ENCODE results near the gene HS6ST3.

DNA sequence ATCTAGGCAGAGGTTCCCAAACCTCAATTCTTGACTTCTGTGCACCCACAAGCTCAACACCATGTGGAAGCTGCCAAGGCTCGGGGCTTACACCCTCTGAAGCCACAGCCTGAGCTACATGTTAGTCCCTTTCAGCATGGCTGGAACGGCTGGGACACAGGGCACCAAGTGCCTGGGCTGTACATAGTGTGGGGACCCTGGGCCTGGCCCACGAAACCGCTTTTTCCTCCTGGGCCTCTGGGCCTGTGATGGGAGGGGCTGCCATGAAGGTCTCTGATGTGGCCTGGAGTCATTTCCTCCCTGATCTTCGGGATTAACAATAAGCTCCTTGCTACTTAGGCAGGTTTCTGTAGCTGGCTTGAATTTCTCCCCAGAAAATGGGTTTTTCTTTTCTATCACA is 108.1 kb downstream of the HS6ST3 start:
- TF ChIP-seq, protein P1, sequence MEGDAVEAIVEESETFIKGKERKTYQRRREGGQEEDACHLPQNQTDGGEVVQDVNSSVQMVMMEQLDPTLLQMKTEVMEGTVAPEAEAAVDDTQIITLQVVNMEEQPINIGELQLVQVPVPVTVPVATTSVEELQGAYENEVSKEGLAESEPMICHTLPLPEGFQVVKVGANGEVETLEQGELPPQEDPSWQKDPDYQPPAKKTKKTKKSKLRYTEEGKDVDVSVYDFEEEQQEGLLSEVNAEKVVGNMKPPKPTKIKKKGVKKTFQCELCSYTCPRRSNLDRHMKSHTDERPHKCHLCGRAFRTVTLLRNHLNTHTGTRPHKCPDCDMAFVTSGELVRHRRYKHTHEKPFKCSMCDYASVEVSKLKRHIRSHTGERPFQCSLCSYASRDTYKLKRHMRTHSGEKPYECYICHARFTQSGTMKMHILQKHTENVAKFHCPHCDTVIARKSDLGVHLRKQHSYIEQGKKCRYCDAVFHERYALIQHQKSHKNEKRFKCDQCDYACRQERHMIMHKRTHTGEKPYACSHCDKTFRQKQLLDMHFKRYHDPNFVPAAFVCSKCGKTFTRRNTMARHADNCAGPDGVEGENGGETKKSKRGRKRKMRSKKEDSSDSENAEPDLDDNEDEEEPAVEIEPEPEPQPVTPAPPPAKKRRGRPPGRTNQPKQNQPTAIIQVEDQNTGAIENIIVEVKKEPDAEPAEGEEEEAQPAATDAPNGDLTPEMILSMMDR (IDR thresholded peaks at IDR 0.05) = no peak
- TF ChIP-seq POLR2A (IDR thresholded peaks at IDR 0.05) = no peak
